ENCODE data around the gene IL6ST.

Gene IL6ST

DNA sequence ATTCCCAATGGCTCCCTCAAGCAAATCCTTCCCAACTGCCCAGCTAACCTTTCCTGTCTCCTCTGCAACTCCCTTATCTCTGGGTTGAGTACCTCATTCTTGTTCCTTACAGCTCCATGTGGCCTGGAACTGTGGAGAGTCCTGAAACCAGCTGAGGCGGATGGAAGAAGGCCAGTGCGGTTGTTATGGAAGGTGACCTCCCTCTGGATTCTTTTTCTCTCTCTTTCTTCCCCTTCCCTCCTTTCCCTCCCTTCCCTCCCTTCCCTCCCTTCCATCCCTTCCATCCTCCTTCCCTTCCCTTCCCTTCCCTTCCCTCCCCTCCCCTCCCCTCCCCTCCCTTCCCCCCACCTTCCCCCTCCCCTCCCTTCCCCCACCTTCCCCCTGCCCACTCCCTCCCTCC, 98.5 kb downstream of the IL6ST start:
- DNase-seq (ENCODE audit: low read depth) = no peak

DNA sequence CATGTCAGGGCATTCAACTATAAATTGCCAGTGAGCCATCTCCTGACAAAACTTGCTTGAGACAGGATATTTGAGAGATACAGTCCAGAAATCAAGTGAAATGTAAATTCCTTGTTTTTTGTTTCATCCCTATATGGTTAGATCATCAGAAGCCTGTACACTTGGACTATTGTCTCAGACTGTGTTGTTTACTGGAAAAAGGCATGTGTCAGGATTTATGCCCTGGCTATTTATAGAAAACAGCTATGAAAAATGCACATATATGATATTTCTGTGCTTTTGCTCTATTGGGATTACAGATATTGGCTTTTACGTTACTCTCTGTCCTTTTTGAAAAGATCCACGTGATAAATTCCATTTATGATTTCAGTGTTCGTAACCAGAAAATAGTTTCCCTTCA, 99.4 kb downstream of the IL6ST start:
- no peak for DNase-seq (ENCODE audit: low read depth)

DNA sequence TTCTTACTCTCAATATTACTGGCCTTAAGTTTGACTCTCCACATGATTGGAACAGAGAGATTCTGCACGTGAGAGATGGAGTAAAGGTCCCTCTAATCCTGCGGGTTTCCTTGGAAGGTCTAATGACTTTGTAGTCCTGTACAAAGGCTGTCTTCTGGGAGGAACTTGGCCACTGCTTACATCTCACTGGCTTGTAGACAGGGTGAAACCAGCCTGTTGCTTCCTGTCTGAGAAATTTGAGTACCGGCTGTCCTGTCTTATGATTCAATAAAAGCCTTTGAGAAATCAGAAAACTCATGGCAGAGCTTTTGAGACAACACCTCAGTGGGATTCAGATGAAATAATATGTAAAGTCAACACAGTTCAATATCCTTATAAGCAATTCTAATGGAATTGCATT, 100.6 kb downstream of the IL6ST start:
- DNase-seq (ENCODE audit: low read depth) = no peak

DNA sequence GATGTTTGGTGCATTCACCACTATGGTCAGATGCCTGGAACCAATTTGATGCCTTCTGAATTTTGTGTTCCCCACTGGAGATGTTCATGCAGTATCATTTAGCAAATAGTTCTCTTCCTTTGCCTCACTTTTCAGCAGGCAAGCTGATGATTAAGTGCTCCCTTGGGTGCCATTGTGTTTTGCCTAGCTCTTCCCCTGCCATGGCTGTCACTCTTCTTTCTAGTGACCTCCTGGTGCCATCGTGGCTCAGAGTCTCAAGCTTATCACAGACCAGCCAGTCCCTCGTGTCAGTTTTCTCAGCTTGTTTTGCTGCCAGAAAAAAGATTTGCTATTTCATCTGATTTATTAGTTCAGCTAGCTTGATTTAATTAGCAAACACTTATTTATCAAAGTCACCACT, 102.3 kb downstream of the IL6ST start:
- DNase-seq (ENCODE audit: low read depth) = no peak

DNA sequence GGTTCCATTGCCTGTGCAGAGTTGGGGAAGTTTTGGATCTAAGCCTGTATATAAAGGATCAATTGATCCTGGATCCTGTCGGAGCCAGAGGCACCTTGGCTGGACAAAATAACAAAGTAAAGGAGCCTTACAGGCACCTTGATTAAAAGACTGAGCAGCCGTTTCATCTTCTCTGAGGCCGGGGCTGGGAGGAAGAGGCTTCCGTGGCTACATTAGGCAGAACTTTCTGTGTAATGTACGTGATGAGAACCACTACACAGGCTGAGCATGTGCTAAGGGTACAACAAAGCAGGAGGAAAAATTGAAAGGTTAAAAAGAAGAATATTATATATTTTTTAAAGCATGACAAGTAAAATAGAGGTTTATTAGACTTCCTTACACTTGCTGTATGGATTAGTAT, 106.6 kb downstream of the IL6ST start:
- DNase-seq (ENCODE audit: low read depth) = no peak

DNA sequence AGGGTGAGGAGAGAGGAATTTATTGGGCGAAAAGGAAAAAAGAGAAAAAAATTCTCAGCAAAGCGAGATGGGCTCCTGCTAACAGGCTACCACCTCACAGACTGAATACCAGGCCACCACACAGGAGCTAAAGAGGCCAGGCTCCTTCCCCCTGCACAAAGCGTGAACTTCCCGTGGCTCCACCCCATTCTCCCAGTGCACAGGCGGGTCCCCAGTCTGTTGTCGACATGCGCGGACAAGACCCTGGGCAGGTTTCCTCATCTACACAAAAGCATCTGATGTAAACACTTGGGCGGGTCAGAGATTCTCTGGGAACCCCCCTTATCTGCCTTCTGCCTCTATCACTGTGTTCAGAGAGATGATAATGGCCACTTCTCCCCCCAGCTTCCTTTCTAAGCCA, 109.4 kb downstream of the IL6ST start:
- DNase-seq (ENCODE audit: low read depth) = no peak
